ENCODE measurements around the gene MYBPH.

- TF ChIP-seq, protein P1, sequence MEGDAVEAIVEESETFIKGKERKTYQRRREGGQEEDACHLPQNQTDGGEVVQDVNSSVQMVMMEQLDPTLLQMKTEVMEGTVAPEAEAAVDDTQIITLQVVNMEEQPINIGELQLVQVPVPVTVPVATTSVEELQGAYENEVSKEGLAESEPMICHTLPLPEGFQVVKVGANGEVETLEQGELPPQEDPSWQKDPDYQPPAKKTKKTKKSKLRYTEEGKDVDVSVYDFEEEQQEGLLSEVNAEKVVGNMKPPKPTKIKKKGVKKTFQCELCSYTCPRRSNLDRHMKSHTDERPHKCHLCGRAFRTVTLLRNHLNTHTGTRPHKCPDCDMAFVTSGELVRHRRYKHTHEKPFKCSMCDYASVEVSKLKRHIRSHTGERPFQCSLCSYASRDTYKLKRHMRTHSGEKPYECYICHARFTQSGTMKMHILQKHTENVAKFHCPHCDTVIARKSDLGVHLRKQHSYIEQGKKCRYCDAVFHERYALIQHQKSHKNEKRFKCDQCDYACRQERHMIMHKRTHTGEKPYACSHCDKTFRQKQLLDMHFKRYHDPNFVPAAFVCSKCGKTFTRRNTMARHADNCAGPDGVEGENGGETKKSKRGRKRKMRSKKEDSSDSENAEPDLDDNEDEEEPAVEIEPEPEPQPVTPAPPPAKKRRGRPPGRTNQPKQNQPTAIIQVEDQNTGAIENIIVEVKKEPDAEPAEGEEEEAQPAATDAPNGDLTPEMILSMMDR (IDR thresholded peaks at IDR 0.05; ENCODE audit: low read length), result no peak
- no peak for TF ChIP-seq EZH2 (IDR thresholded peaks at IDR 0.05; ENCODE audit: borderline replicate concordance, low read length)
Measured at GRCh38 chr1:203177036-203177405, 1.4 kb upstream of the MYBPH start.

Data from OCI-LY1 (cell line).